WTC11 (cell line): ENCODE results near the gene IL4I1. TPM values are rescaled to one million over a fixed set of nuclear protein-coding genes. Genes with fewer than 3 reads are reported as not detected.
A peak's percentile ranks its signal among the peaks of the same experiment; 100 is the strongest.

Experiments
- AR ChIP-seq: fragments of 250-450 bp; sonication (Bioruptor Pico); IDR thresholded peaks from 2 replicates; pipeline ENCODE4 v1.9.0; 2021; ENCODE audit warnings: mild to moderate bottlenecking
- CREB1 ChIP-seq: sonication (generic); formaldehyde crosslinking; IDR thresholded peaks from 2 replicates; pipeline ENCODE4 v1.8.0; 2023; ENCODE audit warnings: mild to moderate bottlenecking, missing genetic modification reagents
- E2F4 ChIP-seq: sonication (generic); formaldehyde crosslinking; IDR thresholded peaks from 2 replicates; pipeline ENCODE4 v1.8.1; 2022; ENCODE audit warnings: low read depth, mild to moderate bottlenecking, moderate library complexity, missing genetic modification reagents, borderline replicate concordance
- ESRRA ChIP-seq: sonication (generic); formaldehyde crosslinking; IDR thresholded peaks from 2 replicates; pipeline ENCODE4 v1.8.1; 2022; ENCODE audit warnings: mild to moderate bottlenecking, missing genetic modification reagents, borderline replicate concordance
- HMGXB4 ChIP-seq: sonication (generic); formaldehyde crosslinking; IDR thresholded peaks from 2 replicates; pipeline ENCODE4 v1.8.1; 2023; ENCODE audit warnings: mild to moderate bottlenecking, moderate library complexity, missing genetic modification reagents
- MXD4 ChIP-seq: fragments of 250-450 bp; sonication (Bioruptor Pico); IDR thresholded peaks from 2 replicates; pipeline ENCODE4 v1.8.0; 2021; ENCODE audit warnings: mild to moderate bottlenecking, moderate library complexity, borderline replicate concordance
- PRDM15 ChIP-seq: sonication (generic); formaldehyde crosslinking; IDR thresholded peaks from 2 replicates; pipeline ENCODE4 v1.8.0; 2022; ENCODE audit warnings: missing genetic modification reagents
- SMAD4 ChIP-seq: sonication (generic); formaldehyde crosslinking; IDR thresholded peaks from 2 replicates; pipeline ENCODE4 v1.8.0; 2022; ENCODE audit warnings: mild to moderate bottlenecking, missing genetic modification reagents
- SP1 ChIP-seq: sonication (generic); formaldehyde crosslinking; conservative IDR thresholded peaks from 2 replicates; pipeline ENCODE4 v1.8.1; 2022; ENCODE audit warnings: missing genetic modification reagents
- TCF7 ChIP-seq: sonication (generic); formaldehyde crosslinking; IDR thresholded peaks from 2 replicates; pipeline ENCODE4 v1.8.0; 2022; ENCODE audit warnings: mild to moderate bottlenecking, low read depth, missing genetic modification reagents, moderate library complexity
- TEAD4 ChIP-seq: sonication (generic); formaldehyde crosslinking; IDR thresholded peaks from 2 replicates; pipeline ENCODE4 v1.8.0; 2022; ENCODE audit warnings: mild to moderate bottlenecking, missing genetic modification reagents
- ZBTB21 ChIP-seq: sonication (generic); formaldehyde crosslinking; IDR thresholded peaks from 2 replicates; pipeline ENCODE4 v1.8.1; 2023; ENCODE audit warnings: mild to moderate bottlenecking, missing genetic modification reagents, borderline replicate concordance
- ZBTB43 ChIP-seq: sonication (generic); formaldehyde crosslinking; IDR thresholded peaks from 2 replicates; pipeline ENCODE4 v1.8.1; 2023; ENCODE audit warnings: mild to moderate bottlenecking, missing genetic modification reagents
- ZNF138 ChIP-seq: sonication (generic); formaldehyde crosslinking; conservative IDR thresholded peaks from 2 replicates; pipeline ENCODE4 v1.8.1; 2022; ENCODE audit warnings: mild to moderate bottlenecking, moderate library complexity, missing genetic modification reagents
- ZNF423 ChIP-seq: fragments of 250-450 bp; sonication (Bioruptor Pico); IDR thresholded peaks from 2 replicates; pipeline ENCODE4 v2.1.2; 2022; ENCODE audit warnings: mild to moderate bottlenecking, moderate library complexity
- ZNF425 ChIP-seq: fragments of 250-450 bp; sonication (Bioruptor Pico); conservative IDR thresholded peaks from 2 replicates; pipeline ENCODE4 v1.9.0; 2021; ENCODE audit warnings: mild to moderate bottlenecking
- ZNF512 ChIP-seq: sonication (generic); formaldehyde crosslinking; IDR thresholded peaks from 2 replicates; pipeline ENCODE4 v1.8.1; 2022; ENCODE audit warnings: missing genetic modification reagents, borderline replicate concordance
- ZSCAN18 ChIP-seq: fragments of 250-450 bp; sonication (Bioruptor Pico); IDR thresholded peaks from 2 replicates; pipeline ENCODE4 v2.1.2; 2022; ENCODE audit warnings: mild to moderate bottlenecking, moderate library complexity
- total RNA-seq: library from RNA; stranded (reverse); gene quantifications from 3 replicates; pipeline ENCODE4 v1.2.3, GENCODE V29; 2021

IL4I1 gene
- total RNA-seq, 1 experiment from 2014 or later: 0.83 TPM

- TF ChIP-seq ZSCAN18 (CRISPR knock-in tag) (0 out of 2 replicates have a peak, but pooled peaks have one; percentile 5), ZNF423 (CRISPR knock-in tag) (no peak), PRDM15 (peak; percentile 82), ZBTB21 (CRISPR knock-in tag) (peak; percentile 98), MXD4 (CRISPR knock-in tag) (no peak), AR (CRISPR knock-in tag) (no peak), SMAD4 (peak; percentile 99), TEAD4 (CRISPR knock-in tag) (peak; percentile 98), ZBTB43 (CRISPR knock-in tag) (peak; percentile 99), CREB1 (CRISPR knock-in tag) (peak; percentile 100), TCF7 (CRISPR knock-in tag) (peak; percentile 98), ZNF425 (CRISPR knock-in tag) (no peak), ZNF512 (CRISPR knock-in tag) (0 out of 2 replicates have a peak, but pooled peaks have one; percentile 51), ZNF138 (CRISPR knock-in tag) (peak; percentile 100), E2F4 (peak; percentile 97), ESRRA (CRISPR knock-in tag) (peak; percentile 99), SP1 (CRISPR knock-in tag) (peak; percentile 98), HMGXB4 (CRISPR knock-in tag) (peak; percentile 100)
Observed at GRCh38 chr19:49889687-49890348, 6.9 kb downstream of the IL4I1 start (continued).
